Retina (tissue), 1 donor: ENCODE measurements around the gene TALDO1.
"Not testable (repeated sequence)": the region's sequence is repeated elsewhere in the genome, so short reads cannot be mapped to it uniquely, and the experiment has no call there.

Experiments used
- DNase-seq: peaks from one replicate; pipeline ENCODE4 v3.0.0-alpha.2; 2016

The TALDO1 gene

GRCh38 chr11:737899-738298 lies 9.4 kb upstream of the TALDO1 start:
- DNase-seq = not testable (repeated sequence)

DNA sequence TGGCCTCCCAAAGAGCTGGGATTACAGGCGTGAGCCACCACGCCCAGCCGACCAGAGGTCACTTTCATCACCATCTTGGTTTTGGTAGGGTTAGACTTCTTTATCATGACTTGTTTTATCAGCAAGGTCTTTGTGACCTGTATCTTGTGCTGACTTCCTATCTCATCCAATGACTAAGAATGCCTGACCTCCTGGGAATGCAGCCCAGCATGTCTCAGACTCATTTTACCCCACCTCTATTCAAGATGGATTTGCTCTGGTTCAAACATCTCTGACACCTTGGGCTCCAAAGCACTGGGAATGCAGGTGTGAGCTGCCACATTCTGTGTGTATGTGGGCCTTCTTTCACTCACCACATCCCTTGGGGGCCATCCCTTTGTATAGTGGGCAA lies 5.1 kb upstream of the TALDO1 start:
- no peak for DNase-seq

GRCh38 chr11:742571-743201 lies 4.6 kb upstream of the TALDO1 start:
- DNase-seq = no peak

DNA sequence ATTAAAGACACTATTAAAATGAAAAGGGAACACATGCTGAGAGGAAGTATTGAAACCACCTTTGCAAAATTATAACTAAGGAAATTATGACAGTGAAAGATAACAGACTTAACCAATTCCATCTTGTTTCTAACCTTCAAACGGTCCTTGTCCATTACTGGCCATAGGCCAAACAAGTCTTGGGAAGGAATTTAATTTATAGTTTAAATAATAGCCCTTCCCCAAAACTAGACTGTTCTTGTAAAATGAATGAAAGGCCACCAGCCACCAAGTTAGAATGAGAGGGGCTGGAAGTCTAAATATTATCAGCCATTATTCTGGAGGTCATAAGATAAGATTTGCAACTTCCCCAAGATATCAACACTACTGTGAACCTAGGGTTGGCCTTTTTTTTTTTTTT lies 1.8 kb upstream of the TALDO1 start:
- DNase-seq = no peak

DNA sequence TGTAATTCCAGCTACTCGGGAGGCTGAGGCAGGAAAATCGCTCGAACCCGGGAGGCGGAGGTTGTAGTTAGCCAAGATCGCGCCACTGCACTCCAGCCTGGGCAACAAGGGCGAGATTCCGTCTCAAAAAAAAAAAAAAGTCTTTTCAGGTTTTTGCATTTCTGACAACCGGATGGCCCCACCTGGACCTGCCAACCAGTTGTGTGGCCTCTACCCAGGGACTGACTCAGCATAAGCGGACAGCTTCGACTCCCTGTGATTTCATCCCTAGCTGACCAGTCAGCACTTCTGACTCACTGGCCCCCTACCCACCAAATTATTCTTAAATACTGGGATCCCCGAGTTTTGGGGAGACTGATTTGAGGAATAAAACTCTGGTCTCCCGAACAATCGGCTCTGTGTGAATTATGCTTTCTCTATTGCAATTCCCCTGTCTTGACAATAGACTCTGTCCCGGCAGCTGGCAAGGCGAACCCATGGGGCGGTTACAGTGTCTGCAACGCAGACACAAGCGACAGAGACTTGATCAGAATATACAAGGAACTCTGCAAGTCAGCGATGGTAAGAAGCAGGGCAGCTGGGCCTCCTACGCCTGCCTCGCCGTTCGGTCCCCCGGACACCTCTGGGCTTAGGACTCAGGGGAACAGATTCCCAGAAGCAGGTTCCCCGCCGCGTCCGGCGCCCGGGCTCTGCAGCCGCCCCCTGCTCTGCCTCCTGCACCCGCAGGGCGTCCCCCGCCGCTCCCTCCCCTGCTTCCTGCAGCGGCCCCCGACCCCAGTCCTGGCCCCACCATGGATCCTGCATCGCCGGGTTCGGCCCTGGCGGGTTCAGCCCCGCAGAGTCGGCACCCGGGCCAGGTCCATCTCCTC lies 741 bp upstream of the TALDO1 start:
- no peak for DNase-seq

DNA sequence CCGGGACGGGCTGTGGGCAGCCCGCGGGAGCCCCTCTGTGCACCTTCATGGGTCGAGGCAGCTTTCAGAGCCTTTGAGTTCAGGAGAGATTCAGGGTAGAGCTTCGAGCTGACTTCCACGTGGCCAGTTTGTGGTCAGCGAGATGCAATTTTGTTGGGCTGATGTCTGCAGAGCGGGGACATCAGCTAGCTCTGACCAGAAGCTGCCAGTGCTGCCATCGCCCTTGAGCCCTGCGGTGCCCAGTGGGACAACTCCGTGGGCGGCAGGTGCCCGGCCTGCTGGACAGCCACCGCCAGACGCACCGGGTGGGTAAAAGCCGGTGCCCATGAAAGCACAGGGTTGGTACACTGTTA lies 719 bp downstream of the TALDO1 start:
- no peak for DNase-seq

GRCh38 chr11:749731-750130 lies 2.5 kb downstream of the TALDO1 start:
- no peak for DNase-seq

- DNase-seq = no peak
Measured at GRCh38 chr11:760236-760635, 13.0 kb downstream of the TALDO1 start.

DNA sequence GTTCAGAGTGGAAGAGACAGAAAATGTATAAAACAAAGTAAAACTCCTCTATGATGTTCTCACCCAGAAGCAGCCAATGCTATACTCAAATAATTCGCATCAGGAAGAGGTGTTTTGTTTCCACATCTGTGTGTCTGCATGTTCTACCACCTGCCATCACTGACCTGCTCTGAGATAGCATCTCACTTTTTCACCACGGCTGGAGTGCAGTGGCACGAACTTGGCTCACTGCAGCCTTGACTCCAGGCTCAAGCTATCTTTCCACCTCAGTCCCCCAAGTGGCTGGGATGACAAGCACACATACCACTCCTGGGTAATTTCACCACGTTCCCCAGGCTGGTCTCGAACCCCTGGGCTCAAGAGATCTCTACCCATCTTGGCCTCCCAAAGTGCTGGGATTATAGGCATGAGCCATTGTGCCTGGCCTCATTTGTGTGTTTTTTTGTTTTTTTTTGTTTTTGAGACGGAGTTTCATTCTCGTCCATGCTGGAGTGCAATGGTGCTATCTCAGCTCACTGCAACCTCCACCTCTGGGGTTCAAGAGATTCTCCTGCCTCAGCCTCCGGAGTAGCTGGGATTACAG lies 14.4 kb downstream of the TALDO1 start:
- DNase-seq = no peak

- no peak for DNase-seq
Measured at GRCh38 chr11:762421-763072, 15.3 kb downstream of the TALDO1 start.

DNA sequence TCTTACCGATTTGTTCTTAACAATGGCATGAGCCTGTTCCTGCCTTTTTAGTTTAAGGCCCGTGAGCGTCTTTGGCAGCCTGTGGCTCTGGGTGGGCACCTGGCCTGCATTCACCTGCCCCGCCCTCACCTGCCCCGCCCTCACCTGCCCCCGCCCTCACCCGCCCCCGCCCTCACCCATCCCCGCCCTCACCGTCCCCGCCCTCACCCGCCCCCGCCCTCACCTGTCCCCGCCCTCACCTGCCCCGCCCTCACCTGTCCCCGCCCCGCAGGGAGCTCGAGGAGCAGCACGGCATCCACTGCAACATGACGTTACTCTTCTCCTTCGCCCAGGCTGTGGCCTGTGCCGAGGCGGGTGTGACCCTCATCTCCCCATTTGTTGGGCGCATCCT lies 15.8 kb downstream of the TALDO1 start:
- no peak for DNase-seq

DNA sequence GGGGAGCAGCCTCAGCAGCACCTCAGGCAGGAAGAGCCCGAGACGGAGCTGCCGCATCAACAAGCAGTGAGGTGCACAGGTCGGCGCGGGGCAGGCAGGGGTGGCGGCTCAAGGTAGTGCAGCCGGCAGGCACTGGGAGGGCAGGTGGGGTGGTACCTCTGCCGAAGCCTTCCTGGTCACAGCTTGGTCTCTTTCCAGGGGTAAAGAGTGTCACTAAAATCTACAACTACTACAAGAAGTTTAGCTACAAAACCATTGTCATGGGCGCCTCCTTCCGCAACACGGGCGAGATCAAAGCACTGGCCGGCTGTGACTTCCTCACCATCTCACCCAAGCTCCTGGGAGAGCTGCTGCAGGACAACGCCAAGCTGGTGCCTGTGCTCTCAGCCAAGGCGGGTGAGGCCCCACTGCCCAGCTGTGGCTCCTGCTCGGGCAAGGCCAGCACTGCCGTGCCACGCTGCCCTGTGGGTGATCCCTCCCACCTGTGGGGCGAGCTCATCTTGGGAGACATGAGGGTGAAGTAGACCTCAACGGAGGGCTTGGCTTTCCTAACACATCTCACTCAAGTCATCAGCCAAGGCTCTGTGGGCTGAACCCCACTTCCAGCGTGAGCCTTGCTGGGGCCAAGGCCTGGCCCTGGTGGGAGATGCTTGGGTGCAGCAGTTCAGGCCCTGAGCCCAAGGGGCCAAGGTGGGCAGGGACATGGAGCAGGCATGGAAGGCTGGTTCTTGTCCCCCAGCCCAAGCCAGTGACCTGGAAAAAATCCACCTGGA lies 16.5 kb downstream of the TALDO1 start:
- DNase-seq = no peak

GRCh38 chr11:764322-765024 lies 17.2 kb downstream of the TALDO1 start:
- DNase-seq = no peak

DNA sequence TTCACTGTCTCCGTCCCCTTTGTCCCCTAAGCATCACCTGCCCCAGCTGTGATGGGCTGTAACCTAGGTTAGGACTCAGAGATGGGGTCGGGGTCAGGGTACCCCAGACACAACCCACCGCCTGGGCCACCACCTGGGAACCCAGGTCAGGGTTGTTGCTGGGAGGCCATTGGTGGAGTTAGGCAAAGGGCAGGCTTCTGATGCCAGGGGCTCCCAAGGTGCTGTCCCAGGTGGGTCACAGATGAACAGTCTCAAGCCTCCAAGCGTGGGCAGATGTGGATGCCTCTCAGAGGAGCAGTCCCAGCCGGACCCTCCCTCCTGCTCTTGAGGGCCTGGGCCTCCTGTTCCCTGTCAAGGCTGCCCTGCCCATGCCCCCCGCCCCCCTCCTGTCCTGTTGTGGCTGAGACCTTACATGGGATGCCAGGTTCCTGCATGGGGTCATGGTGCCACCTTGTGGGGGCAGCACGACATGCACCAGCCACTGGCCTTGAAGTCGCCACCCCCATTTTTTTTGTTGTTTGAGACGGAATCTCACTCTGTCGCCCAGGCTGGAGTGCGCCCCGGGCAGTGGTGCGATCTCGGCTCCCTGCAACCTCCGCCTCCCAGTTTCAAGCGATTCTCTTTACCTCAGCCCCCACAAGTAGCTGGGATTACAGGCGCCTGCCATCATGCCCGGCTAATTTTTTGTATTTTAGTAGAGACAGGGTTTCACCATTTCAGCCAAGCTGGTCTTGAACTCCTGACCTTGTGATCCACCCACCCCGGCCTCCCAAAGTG lies 17.9 kb downstream of the TALDO1 start:
- DNase-seq = peak; percentile 47

DNA sequence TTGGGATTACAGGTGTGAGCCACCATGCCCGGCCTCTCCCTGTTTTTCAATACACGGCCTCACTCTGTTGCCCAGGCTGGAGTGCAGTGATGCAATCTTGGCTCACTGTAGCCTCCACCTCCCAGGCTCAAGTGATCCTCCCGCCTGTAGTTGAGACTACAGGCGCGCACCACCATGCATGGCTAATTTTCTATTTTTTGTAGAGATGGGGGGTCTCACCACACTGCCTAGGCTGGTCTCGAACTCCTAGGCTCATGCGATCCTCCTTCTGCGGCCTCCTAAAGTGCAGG lies 18.5 kb downstream of the TALDO1 start:
- DNase-seq = no peak

DNA sequence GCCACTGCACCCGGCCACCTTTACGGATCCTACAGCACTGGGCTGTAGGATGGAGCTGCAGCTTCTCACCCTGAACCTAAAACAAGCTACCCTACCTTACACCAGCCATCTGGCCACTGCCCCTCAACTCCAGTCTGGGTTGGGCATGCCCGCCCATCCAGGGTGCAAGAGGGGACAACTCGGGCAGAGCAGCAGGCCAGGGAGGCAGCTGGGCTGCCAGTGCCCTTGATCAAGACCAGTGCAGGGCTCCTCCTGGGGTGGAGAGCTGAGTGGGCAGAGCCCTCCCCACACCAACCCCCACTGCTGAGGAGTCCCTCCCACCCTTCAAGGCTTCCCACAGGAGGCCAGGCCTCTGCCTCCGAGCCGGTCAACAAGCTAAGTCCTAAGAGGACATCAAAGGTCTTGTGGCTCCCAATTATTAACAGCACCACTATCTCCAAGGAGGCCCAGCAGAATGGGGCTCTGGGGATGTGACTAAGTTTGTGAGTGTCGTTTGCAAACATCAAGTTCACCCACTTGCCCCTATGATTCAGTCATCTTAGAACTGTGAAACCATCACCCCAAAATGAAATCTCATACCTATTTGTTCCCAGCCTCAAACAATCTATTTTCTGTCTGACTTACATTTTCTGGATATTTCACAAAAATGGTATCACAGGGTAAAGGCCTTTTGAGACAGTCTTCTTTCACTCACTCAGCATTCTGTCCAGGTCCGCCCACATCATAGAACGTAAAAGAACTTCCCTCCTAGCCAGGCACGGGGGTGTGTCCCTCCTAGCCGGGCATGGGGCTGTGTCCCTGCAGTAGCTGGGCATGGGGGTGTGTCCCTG lies 19.1 kb downstream of the TALDO1 start:
- DNase-seq = no peak

DNA sequence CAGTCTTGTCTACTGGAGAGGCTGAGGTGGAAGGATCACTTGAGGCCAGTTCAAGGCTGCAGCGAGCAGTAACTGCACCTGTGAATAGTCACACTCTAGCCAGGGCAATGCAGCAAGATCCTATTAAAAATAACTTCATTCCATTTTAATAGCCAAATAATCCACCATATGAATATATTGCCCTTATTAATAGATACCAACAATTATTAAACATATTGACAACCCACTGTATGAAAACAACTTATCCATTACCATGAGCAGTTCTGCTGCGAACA lies 19.6 kb downstream of the TALDO1 start:
- DNase-seq = no peak

- no peak for DNase-seq
Measured at GRCh38 chr11:767238-767637, 20.0 kb downstream of the TALDO1 start.

DNA sequence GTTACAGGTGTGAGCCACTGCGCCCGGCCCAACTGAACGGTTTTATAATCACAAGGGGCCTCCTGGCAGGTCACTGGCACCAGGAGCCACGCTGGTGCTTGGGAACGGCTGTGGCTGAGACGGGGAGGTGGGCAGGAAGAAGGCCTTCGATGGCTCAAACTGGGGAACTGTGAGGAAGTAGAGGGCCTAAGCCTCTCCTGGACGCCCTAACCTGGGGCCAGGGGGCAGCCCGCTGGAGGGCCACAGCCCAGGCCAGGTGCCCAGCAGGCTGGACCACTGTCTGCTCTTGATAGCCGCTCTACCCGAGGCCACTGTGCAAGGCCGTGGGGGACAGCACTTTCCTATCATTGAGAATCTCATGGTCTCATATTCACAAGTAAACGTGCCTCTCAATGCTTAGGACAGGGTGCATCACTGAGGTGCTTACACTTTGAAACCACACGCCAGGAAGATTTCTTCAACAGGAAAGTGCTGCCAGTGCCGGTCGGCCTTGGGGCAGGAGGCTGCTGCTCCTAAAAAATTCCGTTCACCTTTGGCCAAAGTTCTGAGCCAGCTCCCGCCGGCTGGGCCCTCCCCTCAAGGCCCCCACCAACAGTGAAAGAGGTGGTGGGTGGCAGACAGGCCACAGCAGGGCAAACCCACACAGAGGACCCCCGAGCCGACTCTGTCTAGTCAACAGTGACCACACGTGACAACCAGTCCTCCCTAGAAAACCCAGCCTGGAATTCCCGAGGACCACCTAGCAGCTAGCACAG lies 22.8 kb downstream of the TALDO1 start:
- DNase-seq = no peak
